ENCODE data around the gene RFX1. TPM values are rescaled to one million over a fixed set of nuclear protein-coding genes. Genes with fewer than 3 reads are reported as not detected.

The RFX1 gene
- total RNA-seq, 1 experiment from 2014 or later: 6.2 TPM

Other genes starting within 250 kb of the RFX1 start
- 21.9 and 22.2 TPM in 2 replicates for gene MRI1, start 241.8 kb downstream of the RFX1 start, total RNA-seq (2014; rRNA removed; shearing (Covaris generic))
- 115 and 182 TPM in 2 replicates for gene C19orf53, start 231.9 kb downstream of the RFX1 start, total RNA-seq (2014; rRNA removed; shearing (Covaris generic))
- gene ZSWIM4, start 210.9 kb downstream of the RFX1 start, total RNA-seq (2014; rRNA removed; shearing (Covaris generic)): 4.3 and 4.4 TPM in 2 replicates
- gene NANOS3, start 129.2 kb downstream of the RFX1 start, total RNA-seq (2014; rRNA removed; shearing (Covaris generic)): not detected in 2 replicates
- 2.2 and 3.9 TPM in 2 replicates for gene BRME1, start 100.2 kb downstream of the RFX1 start, total RNA-seq (2014; rRNA removed; shearing (Covaris generic))
- 36.0 and 39.6 TPM in 2 replicates for gene CC2D1A, start 100.1 kb downstream of the RFX1 start, total RNA-seq (2014; rRNA removed; shearing (Covaris generic))
- 0.34 and 1.1 TPM in 2 replicates for gene PODNL1, start 67.9 kb downstream of the RFX1 start, total RNA-seq (2014; rRNA removed; shearing (Covaris generic))
- gene DCAF15, start 53.8 kb downstream of the RFX1 start, total RNA-seq (2014; rRNA removed; shearing (Covaris generic)): 46.6 and 47.2 TPM in 2 replicates
- gene RLN3, start 21.8 kb upstream of the RFX1 start, total RNA-seq (2014; rRNA removed; shearing (Covaris generic)): not detected in 2 replicates
- 0.10 TPM in 1 of 2 replicates, not detected in the other for gene IL27RA, start 25.4 kb upstream of the RFX1 start, total RNA-seq (2014; rRNA removed; shearing (Covaris generic))
- 0.08 and 0.20 TPM in 2 replicates for gene PALM3, start 55.8 kb upstream of the RFX1 start, total RNA-seq (2014; rRNA removed; shearing (Covaris generic))
- gene MISP3, start 66.5 kb upstream of the RFX1 start, total RNA-seq (2014; rRNA removed; shearing (Covaris generic)): 0.37 and 0.74 TPM in 2 replicates
- gene C19orf67, start 79.5 kb upstream of the RFX1 start, total RNA-seq (2014; rRNA removed; shearing (Covaris generic)): not detected in 2 replicates
- gene SAMD1, start 84.4 kb upstream of the RFX1 start, total RNA-seq (2014; rRNA removed; shearing (Covaris generic)): 71.7 and 89.0 TPM in 2 replicates
- 19.4 and 25.0 TPM in 2 replicates for gene PRKACA, start 111.4 kb upstream of the RFX1 start, total RNA-seq (2014; rRNA removed; shearing (Covaris generic))
- 95.9 and 102 TPM in 2 replicates for gene ASF1B, start 130.3 kb upstream of the RFX1 start, total RNA-seq (2014; rRNA removed; shearing (Covaris generic))
- gene ADGRL1, start 199.8 kb upstream of the RFX1 start, total RNA-seq (2014; rRNA removed; shearing (Covaris generic)): 1.2 and 2.0 TPM in 2 replicates